IPS DF 4.7 (cell line): Measurements from ENCODE around the gene CHRNA4.

Experiments
- DNase-seq: peaks from one replicate; pipeline ENCODE4 v3.0.0-alpha.2; 2013; ENCODE audit warnings: low spot score; ENCODE audit errors: extremely low read depth

The CHRNA4 gene

GRCh38 chr20:63377951-63378381, 16.8 kb upstream of the CHRNA4 start:
- DNase-seq = no peak

GRCh38 chr20:63377256-63377941, 16.2 kb upstream of the CHRNA4 start:
- DNase-seq = no peak

- DNase-seq = no peak
Measured at GRCh38 chr20:63376283-63377250, 15.4 kb upstream of the CHRNA4 start.

- no peak for DNase-seq
Measured at GRCh38 chr20:63375438-63375837, 14.3 kb upstream of the CHRNA4 start.

- no peak for DNase-seq
Measured at GRCh38 chr20:63374504-63374903, 13.4 kb upstream of the CHRNA4 start.

- DNase-seq = no peak
Measured at GRCh38 chr20:63373996-63374395, 12.8 kb upstream of the CHRNA4 start.

GRCh38 chr20:63372971-63373885, 12.1 kb upstream of the CHRNA4 start:
- no peak for DNase-seq

- no peak for DNase-seq
Measured at GRCh38 chr20:63371291-63371865, 10.2 kb upstream of the CHRNA4 start.

GRCh38 chr20:63370618-63371187, 9.6 kb upstream of the CHRNA4 start:
- no peak for DNase-seq

GRCh38 chr20:63369724-63370617, 8.8 kb upstream of the CHRNA4 start:
- no peak for DNase-seq

GRCh38 chr20:63369024-63369530, 7.9 kb upstream of the CHRNA4 start:
- no peak for DNase-seq

GRCh38 chr20:63368151-63368550, 7.0 kb upstream of the CHRNA4 start:
- no peak for DNase-seq

- no peak for DNase-seq
Measured at GRCh38 chr20:63367446-63368055, 6.4 kb upstream of the CHRNA4 start.

GRCh38 chr20:63366390-63367365, 5.5 kb upstream of the CHRNA4 start:
- DNase-seq = no peak

- DNase-seq = no peak
Measured at GRCh38 chr20:63365601-63366389, 4.6 kb upstream of the CHRNA4 start.

- no peak for DNase-seq
Measured at GRCh38 chr20:63364801-63365585, 3.8 kb upstream of the CHRNA4 start.
